Activated CD4-positive, alpha-beta T cell treated with anti-CD3 and anti-CD28 coated beads, Interleukin-2, amount 10 ng/mL, durations not matched to agents 24 days and 14 days (primary cell): ENCODE data around the gene ZNF280A. TPM values are rescaled to one million over a fixed set of nuclear protein-coding genes. Genes with fewer than 3 reads are reported as not detected.
A peak's percentile ranks its signal among the peaks of the same experiment; 100 is the strongest.

Experiments
- DNase-seq: peaks from one replicate; pipeline ENCODE4 v3.0.0; 2022
- H3K27ac Mint-ChIP-seq: one replicate; pipeline ENCODE4 v1.8.0; 2022; ENCODE audit warnings: mild to moderate bottlenecking, mixed read lengths
- H3K27me3 Mint-ChIP-seq: one replicate; pipeline ENCODE4 v1.8.0; 2022; ENCODE audit warnings: mixed read lengths
- H3K36me3 Mint-ChIP-seq: one replicate; pipeline ENCODE4 v1.8.0; 2022; ENCODE audit warnings: low read depth, mild to moderate bottlenecking, mixed read lengths
- H3K4me1 Mint-ChIP-seq: one replicate; pipeline ENCODE4 v1.8.0; 2021; ENCODE audit warnings: mixed read lengths
- H3K4me3 Mint-ChIP-seq: one replicate; pipeline ENCODE4 v1.8.0; 2022; ENCODE audit warnings: mild to moderate bottlenecking, moderate library complexity, mixed read lengths
- H3K9me3 Mint-ChIP-seq: one replicate; pipeline ENCODE4 v1.8.0; 2021; ENCODE audit warnings: mixed read lengths
- intact Hi-C: fragments of 100-400 bp; cut with micrococcal nuclease; formaldehyde crosslinking; loops from one replicate; pipeline ENCODE4 v1.15.1; 2023
- total RNA-seq: library from RNA; stranded (reverse); gene quantifications from 2 replicates; pipeline ENCODE4 v1.2.3, GENCODE V29; 2022

ZNF280A gene
- total RNA-seq = not detected in 2 replicates

GRCh38 chr22:22520020-22520656, at the start of gene ZNF280A:
Gene ZNF280A (minus strand): TSS chr22:22520270. CDS start chr22:22515630, 4,640 bp downstream.
- Mint-ChIP-seq H3K9me3 (no peaks in the 10 kb centered on the region), H3K36me3 (no peaks in the 10 kb centered on the region), H3K27me3 (peaks cover 9% of the 10 kb centered on the region), H3K27ac (no peak within 1 kb of the TSS), H3K4me3 (no peak within 1 kb of the TSS), H3K4me1 (no peaks in the 10 kb centered on the region)
- intact Hi-C loops = no loop called here
- no peak for DNase-seq

DNA sequence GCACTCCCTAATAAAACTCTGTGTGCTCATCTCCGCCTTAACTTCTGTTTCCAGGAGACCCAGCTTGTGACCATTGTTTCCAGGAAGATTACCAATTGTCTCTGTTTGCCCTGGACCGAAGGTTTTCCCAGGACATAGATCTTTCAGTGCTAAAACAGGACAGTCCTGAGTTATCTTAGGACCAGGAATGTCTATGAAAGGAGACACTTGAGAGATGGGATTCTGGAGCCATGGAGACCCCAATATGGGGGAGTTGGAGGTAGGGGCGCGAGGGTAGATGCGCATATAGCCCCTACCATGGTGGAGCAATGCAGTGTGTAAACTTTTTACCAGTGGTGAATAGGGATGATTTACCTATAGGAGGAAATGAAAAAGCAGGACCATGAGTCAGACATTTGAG, 49.1 kb upstream of the ZNF280A start:
- H3K9me3 Mint-ChIP-seq = no peaks in the 10 kb centered on the region
- H3K27ac Mint-ChIP-seq = no peak overlapping the region
- no peaks in the 10 kb centered on the region for H3K4me1 Mint-ChIP-seq
- intact Hi-C loops = no loop called here
- H3K4me3 Mint-ChIP-seq = no peak overlapping the region
- DNase-seq = no peak
- no peaks in the 10 kb centered on the region for H3K36me3 Mint-ChIP-seq
- H3K27me3 Mint-ChIP-seq = peaks cover 25% of the 10 kb centered on the region

GRCh38 chr22:22565981-22566380, 45.9 kb upstream of the ZNF280A start:
- no peak for DNase-seq
- H3K4me3 Mint-ChIP-seq = no peak overlapping the region
- peaks cover 16% of the 10 kb centered on the region for H3K27me3 Mint-ChIP-seq
- H3K9me3 Mint-ChIP-seq = no peaks in the 10 kb centered on the region
- H3K27ac Mint-ChIP-seq = no peak overlapping the region
- intact Hi-C loops = no loop called here
- H3K36me3 Mint-ChIP-seq = no peaks in the 10 kb centered on the region
- H3K4me1 Mint-ChIP-seq = no peaks in the 10 kb centered on the region

DNA sequence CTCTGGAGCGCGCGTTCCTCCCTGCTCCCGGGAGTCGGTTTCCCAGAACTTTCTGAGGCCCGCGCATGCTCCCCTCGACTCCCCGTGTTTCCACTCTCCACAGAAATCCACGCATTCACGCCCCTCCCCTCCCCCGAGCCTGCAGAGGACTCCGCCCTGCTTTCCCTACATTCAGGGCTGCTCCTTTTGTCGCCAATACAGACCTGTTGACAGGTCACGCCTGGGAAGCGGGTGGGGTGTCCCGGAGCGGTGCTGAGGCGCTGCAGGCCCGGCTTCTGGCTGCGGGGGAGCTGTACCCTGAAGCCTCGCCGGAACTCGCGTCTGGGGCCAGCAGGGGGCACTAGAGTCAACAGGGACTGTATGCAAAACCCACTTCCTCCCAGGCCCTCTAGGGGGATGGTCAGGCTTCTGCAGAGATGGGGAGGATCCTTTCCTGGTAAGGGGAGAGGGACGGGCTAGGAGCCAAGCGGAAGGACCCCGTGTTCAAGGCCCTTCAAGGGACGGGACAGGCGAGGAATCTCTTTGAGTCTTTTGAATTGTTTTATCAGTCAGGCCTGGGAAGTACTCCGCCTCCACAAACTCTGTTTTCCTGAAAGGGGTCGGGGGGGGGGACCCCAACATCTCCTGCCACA, 39.0 kb upstream of the ZNF280A start, which contains the start of gene PRAME:
TSS of gene PRAME (minus strand) at position 294 of the 632 bp plus-strand sequence. CDS start 2,433 bp downstream, outside the sequence.
- peak; percentile 93 for DNase-seq
- Mint-ChIP-seq H3K9me3 (no peaks in the 10 kb centered on the region), H3K4me1 (peaks cover 4% of the 10 kb centered on the region), H3K36me3 (no peaks in the 10 kb centered on the region), H3K4me3 (no peak within 1 kb of the TSS), H3K27me3 (peaks cover 3% of the 10 kb centered on the region), H3K27ac (peak within 1 kb of the TSS; percentile 53)
- intact Hi-C loops = no loop called here

GRCh38 chr22:22558071-22558971, 38.3 kb upstream of the ZNF280A start:
- Mint-ChIP-seq H3K4me3 (no peak overlapping the region), H3K9me3 (no peaks in the 10 kb centered on the region), H3K4me1 (peaks cover 4% of the 10 kb centered on the region), H3K27me3 (peaks cover 3% of the 10 kb centered on the region), H3K36me3 (no peaks in the 10 kb centered on the region), H3K27ac (no peak overlapping the region)
- no peak for DNase-seq
- intact Hi-C loops = no loop called here

DNA sequence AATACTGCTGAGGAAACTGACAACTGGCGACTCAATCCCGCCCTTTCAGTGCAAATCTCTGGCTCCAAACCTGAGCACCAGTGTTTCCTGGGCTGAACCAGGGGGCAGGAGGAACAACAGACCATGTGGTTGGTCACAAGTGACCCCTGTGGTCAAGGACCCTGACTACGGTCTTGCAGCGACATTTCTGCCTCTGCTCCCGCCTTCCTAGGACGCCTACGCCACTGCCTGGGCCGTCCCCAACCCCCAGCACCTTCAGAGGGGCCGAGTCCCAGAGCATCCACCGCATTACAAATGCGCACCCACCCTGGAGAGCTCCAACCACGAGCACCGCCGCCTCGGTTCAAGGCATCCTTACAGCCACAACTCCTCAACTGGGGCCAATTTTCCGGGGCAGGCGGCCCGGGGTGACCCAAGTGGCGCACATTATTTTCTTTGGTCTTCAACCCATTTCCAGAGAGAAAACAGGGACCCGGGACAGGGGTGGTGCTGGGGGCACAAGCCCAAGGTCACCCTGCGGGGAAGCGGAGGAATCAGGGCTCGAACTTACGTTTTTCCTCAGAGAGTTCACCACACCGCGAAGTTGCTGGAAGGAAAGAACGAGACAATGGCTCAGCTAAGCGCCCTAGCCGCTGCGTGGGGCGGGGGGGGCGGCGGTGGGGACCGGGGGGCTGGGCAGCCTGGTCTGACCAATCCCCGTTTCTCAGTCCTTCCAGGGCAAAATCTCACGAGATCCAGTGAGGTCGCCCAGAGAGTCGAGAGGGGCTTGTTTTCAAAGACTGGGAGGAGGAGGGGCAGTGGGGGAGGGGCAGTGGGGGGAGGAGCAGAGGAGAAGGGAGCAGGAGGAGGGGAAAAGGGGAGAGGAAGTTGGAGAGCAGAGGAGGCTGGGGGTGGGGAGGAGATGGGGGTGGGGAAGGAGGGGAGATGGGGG, 37.2 kb upstream of the ZNF280A start:
- no peaks in the 10 kb centered on the region for H3K9me3 Mint-ChIP-seq
- peaks cover under 1% of the 10 kb centered on the region for H3K27me3 Mint-ChIP-seq
- H3K36me3 Mint-ChIP-seq = no peaks in the 10 kb centered on the region
- no peak for DNase-seq
- H3K27ac Mint-ChIP-seq = no peak overlapping the region
- intact Hi-C loops = no loop called here
- peaks cover 6% of the 10 kb centered on the region for H3K4me1 Mint-ChIP-seq
- no peak overlapping the region for H3K4me3 Mint-ChIP-seq

DNA sequence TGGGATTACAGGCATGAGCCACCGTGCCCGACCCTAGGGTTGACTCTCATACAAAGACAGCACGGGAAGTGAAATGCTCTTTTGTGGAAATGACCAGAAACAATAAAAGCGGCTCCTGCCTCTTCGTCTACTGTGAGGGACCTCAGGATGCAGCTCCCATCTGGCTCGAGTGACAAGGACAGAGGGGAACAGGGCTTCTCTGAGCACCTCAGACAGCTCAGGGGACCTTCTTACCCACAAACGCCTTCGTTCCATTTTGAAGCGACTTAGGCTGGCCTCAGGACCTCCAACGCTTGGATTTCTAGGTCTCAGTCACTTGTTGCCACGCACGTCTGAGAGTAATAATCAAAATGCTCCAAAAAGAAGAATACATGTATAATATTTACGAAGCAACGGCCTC, 36.5 kb upstream of the ZNF280A start:
- intact Hi-C loops = no loop called here
- Mint-ChIP-seq H3K4me3 (no peak overlapping the region), H3K9me3 (no peaks in the 10 kb centered on the region), H3K4me1 (peaks cover 6% of the 10 kb centered on the region), H3K27me3 (no peaks in the 10 kb centered on the region), H3K36me3 (no peaks in the 10 kb centered on the region), H3K27ac (no peak overlapping the region)
- no peak for DNase-seq

DNA sequence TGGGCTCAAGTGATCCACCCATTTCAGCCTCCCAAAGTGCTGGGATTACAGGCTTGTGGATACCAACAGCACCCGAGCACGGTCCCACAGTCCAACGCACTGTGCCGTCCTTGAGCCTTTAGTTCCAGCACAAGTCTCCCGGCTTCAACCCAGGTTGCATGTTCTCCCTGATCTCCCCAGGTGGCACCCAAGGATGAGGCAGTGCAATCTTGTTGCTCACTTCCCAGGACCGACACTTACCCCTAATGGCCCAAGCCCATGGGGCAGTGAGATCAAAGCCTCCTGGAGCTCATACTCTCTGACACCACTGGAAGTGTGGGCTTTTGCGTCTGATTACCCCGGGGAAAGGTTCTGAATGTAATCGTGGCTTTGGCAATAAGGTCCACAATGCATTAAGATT, 35.5 kb upstream of the ZNF280A start:
- Mint-ChIP-seq H3K27me3 (no peaks in the 10 kb centered on the region), H3K4me3 (no peak overlapping the region), H3K27ac (no peak overlapping the region), H3K4me1 (peaks cover 6% of the 10 kb centered on the region), H3K36me3 (no peaks in the 10 kb centered on the region), H3K9me3 (no peaks in the 10 kb centered on the region)
- intact Hi-C loops = no loop called here
- no peak for DNase-seq

GRCh38 chr22:22554587-22555284, 34.7 kb upstream of the ZNF280A start:
- Mint-ChIP-seq H3K9me3 (no peaks in the 10 kb centered on the region), H3K4me1 (peaks cover 6% of the 10 kb centered on the region), H3K36me3 (no peaks in the 10 kb centered on the region), H3K4me3 (no peak overlapping the region), H3K27me3 (no peaks in the 10 kb centered on the region), H3K27ac (no peak overlapping the region)
- intact Hi-C loops = no loop called here
- no peak for DNase-seq

DNA sequence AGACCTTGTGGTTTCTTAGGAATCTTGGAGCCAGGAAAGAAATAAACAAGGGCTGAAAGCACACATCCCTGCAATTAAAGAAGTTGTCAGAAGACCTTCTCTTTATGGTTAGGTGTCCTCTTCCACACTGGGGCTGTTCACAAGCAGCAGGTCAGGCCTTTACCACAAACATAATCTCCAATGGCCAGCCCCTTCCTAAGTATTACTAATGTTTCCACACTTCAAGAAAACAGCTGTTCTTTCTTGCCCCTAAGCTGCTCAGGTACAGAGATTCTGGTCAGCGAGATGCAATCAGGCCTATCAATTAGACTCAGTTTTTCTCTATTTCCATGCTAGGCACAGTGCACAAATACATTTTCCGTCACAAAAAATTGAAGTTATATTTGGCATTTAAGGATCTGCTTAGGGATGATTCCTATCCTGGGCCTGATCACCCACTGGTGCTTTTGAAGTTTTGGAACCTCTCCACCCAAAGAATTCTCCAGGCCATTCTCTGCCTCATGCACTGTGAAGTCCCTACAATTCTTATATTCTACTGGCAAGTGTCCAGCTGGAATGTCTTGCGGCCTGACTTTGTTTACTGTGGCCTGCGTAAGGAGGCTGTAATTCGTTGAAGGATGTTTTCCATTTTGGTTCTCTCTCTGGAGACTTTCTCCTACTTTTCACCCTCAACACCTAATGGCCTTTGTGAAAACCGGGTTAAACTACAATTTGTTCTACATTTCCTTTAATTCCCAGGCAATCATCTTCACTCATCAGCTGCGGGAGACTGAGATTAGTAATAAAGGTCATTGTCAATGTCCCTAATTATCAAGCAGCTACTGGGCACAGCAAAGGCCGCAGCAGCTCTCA, 33.9 kb upstream of the ZNF280A start:
- H3K4me3 Mint-ChIP-seq = no peak overlapping the region
- intact Hi-C loops = no loop called here
- peaks cover 3% of the 10 kb centered on the region for H3K4me1 Mint-ChIP-seq
- DNase-seq = no peak
- H3K27ac Mint-ChIP-seq = no peak overlapping the region
- H3K36me3 Mint-ChIP-seq = no peaks in the 10 kb centered on the region
- H3K9me3 Mint-ChIP-seq = no peaks in the 10 kb centered on the region
- no peaks in the 10 kb centered on the region for H3K27me3 Mint-ChIP-seq

GRCh38 chr22:22553141-22553540, 33.1 kb upstream of the ZNF280A start:
- DNase-seq = no peak
- Mint-ChIP-seq H3K36me3 (no peaks in the 10 kb centered on the region), H3K4me3 (no peak overlapping the region), H3K9me3 (no peaks in the 10 kb centered on the region), H3K4me1 (peaks cover 2% of the 10 kb centered on the region), H3K27ac (no peak overlapping the region), H3K27me3 (peaks cover 2% of the 10 kb centered on the region)
- intact Hi-C loops = no loop called here

DNA sequence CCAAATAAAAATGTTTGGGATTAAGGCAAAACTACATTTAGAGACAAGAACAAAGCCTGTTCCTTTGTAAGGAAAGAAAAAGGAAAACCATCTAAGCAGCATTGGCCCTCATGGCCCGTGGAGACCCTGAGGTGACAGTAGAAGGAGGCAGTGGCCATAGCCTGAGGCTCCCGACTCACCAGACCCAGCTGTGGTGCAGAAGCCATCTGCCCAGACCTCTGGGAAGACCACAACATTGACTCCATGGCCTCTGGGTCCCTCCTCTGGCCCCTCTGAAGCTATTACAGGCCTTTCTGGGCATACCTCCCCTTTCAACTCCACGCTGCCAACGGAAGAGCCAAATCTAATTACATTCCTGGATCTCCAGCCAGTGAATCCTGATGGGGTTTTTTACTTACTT, 32.6 kb upstream of the ZNF280A start:
- no peak overlapping the region for H3K27ac Mint-ChIP-seq
- H3K9me3 Mint-ChIP-seq = no peaks in the 10 kb centered on the region
- H3K4me3 Mint-ChIP-seq = no peak overlapping the region
- H3K4me1 Mint-ChIP-seq = peaks cover 2% of the 10 kb centered on the region
- intact Hi-C loops = no loop called here
- peaks cover 2% of the 10 kb centered on the region for H3K27me3 Mint-ChIP-seq
- H3K36me3 Mint-ChIP-seq = no peaks in the 10 kb centered on the region
- DNase-seq = no peak
